ENCODE data around the gene TARBP2.
"Not testable (repeated sequence)": the region's sequence is repeated elsewhere in the genome, so short reads cannot be mapped to it uniquely, and the experiment has no call there.

The TARBP2 gene

DNA sequence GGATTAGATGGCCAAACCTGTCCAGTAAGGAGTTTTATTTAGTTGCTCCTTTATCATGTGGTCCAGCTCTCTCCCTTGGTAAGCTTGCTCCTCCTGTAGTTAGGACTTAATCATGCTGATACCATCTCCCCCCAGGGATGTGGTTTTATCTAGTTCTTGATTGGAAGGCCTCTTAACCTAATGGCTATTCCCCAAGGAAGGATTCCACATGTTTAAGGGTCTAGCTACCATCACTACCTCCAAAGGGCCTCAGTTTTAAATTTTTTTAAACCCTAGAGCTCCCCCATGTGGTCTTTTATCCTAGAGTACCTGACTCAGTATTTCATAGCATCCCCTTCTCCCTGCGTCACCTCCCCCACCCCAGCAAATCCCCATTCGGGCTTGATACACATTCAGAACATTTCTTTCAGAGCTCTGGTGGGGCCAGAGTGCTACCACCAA lies 24.3 kb upstream of the TARBP2 start:
- no peak for FAIRE-seq

DNA sequence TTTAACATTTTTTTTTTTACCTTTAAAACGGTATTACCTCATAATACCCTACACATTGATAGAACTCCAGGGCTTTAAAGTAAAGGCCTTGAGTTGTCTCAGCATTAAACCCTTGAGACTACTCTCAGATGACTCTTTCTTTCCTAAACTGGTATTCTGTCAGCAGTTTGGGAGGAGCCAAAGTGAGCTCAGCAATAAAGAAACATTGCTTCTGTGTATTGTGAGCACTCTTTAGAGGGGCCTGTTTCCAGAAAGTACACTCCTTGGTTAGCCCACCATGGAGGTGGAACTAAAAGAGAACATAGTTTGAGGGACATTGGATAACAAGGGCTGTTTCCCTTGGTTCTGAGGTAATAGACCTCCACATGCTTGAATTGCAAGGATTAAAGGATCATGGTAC lies 22.2 kb upstream of the TARBP2 start:
- FAIRE-seq: no peak

DNA sequence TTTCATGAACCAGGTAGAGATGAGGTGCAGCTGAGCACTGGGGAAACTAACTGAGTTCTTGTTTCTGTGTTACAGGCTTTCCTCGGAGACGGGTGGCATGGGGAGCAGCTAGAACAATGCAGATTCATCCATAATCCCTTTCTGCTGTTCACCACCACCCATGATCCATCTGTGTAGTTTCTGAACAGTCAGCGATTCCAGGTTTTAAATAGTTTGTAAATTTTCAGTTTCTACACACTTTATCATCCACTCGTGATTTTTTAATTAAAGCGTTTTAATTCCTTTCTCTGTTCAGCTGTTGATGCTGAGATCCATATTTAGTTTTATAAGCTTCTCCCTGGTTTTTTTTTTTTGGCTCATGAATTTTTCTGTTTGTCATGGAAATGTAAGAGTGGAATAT lies 21.8 kb upstream of the TARBP2 start:
- FAIRE-seq: no peak

DNA sequence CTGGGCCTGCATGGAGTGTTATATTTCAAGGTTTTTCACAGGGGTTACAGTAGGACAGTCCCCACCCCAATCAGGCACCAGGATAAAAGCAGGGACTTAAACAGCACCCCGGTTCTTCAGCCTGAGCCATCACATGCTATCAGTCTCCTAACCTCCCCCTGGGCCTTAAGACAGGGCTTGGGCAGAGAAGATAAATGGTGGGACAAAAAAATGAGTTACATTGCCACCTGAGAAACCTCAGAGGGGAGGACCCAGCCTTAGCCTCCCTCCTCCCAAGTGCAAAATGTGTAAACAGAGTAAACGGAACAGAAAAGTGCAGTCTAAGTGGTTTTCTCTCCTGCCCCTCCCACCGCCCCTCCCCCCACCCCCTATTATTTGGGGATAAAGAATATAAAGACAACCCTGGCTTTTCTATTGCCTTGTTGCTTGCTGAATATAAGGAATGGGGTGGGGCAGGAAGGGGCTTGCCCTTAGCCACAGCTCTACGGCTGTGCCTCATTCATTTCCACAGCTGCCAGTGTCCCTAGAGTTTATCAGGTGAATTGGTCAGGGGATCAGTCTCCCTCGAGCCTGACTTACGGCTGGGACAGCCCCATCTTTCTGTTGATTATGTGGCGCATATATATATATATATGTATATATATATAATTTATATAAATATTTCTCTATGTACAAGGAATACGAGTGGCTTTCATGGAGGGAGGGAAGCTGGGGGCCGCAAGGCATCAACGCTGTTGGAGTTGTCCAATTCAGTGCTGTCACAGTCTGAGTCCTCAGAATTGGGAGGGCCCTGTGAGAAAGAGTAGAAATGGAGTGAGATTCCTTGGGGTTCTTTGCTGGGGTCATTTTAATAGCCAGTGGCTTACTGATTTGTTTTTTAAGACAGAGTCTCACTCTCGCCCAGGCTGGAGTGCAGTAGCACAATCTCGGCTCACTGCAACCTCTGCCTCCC lies 20.3 kb upstream of the TARBP2 start:
- no peak for FAIRE-seq

DNA sequence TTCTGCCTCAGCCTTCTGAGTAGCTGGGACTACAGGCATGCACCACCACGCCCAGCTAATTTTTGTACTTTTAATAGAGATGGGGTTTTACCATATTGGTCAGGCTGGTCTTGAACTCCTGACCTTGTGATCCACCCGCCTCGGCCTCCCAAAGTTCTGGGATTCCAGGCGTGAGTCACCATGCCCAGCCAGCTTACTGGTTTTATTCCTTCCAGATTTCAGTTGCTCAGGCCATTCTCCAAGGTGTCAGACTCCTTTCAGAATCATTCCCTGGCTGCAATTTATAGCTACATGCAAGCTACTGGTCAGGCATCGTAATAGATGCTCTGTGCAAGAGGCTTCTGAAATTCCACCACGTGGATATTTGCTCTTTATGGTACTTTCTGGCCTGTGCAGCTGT lies 19.6 kb upstream of the TARBP2 start:
- not testable (repeated sequence) for FAIRE-seq

GRCh38 chr12:53481939-53482586 lies 19.0 kb upstream of the TARBP2 start:
- no peak for FAIRE-seq

- no peak for FAIRE-seq
Observed at GRCh38 chr12:53482626-53483168, 18.4 kb upstream of the TARBP2 start.

DNA sequence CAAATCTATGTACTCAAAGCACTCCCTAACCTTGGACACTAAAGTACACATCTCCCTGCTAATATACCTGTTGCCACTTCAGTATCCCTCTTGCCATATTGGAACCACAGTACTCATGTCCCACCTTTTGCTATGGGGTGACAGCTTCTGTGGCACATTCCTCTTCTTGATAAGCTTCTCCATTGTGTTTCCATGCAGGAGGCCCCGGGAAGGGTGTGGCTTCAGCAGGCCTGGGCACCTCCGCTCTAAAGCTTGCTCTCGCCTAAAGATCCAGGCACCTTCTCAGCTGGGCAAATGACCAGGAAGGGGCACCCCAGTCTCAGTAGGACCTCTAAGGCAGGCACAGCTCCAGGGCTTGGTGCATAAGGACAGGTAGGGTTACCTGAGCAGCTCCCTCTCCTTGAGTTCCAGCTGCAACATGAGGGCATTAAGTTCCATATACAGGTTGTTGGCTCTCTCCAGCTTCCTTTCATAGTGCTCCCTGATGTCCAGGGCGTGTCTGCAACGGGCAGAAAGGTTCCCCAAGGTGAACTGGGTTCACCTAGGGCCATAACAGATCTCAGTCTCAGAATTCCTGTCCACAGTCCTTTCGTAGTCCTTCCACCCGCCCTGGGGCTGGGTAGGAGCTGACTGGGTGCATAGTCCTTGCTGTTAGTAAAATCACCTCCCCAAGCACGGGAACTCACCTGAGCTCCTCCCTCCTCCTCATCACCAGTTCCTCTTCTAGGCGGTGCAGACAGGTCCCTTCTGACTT lies 17.7 kb upstream of the TARBP2 start:
- no peak for FAIRE-seq

GRCh38 chr12:53483979-53484377 lies 17.1 kb upstream of the TARBP2 start:
- FAIRE-seq: no peak

DNA sequence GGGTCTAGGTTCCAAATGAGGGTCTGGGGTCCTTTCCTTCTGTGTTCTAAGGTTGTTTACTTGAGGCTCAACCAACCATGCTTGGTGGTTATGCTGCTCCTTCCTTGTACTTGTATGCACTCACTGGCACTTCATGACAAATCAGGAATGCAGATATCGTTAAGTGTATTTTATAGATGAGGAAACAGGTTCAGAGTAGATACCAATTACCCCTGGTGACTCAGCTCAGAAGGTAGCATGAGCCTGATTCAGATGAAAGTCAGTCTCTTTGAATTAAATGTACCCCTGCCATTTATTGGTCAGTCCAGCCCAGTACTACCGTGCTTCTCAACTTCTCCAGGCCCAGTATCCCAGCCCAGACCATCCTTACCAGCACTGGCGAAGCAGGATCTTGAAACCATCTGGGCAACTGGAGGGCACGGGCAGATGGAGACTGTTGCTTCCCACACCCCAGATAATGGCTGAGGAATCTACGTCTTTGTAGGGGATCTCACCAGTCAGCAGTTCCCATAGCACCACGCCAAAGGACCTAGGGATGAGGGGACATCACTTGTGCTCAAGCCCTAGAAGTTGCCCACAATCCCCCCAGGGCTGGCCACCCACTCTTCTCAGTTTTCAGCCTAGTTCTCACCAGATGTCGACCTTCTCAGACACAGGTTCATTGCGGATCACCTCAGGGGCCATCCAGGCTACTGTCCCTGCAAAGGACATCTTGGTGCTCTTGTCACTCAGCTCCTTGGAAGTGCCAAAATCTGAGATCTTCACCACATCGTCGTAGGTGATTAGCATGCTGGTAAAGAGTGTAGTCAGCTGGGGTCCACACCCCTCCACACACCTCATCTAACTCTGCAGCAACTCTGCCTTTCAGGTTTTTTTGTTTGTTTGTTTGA lies 16.2 kb upstream of the TARBP2 start:
- FAIRE-seq: no peak

- no peak for FAIRE-seq
Observed at GRCh38 chr12:53485955-53486735, 14.9 kb upstream of the TARBP2 start.

DNA sequence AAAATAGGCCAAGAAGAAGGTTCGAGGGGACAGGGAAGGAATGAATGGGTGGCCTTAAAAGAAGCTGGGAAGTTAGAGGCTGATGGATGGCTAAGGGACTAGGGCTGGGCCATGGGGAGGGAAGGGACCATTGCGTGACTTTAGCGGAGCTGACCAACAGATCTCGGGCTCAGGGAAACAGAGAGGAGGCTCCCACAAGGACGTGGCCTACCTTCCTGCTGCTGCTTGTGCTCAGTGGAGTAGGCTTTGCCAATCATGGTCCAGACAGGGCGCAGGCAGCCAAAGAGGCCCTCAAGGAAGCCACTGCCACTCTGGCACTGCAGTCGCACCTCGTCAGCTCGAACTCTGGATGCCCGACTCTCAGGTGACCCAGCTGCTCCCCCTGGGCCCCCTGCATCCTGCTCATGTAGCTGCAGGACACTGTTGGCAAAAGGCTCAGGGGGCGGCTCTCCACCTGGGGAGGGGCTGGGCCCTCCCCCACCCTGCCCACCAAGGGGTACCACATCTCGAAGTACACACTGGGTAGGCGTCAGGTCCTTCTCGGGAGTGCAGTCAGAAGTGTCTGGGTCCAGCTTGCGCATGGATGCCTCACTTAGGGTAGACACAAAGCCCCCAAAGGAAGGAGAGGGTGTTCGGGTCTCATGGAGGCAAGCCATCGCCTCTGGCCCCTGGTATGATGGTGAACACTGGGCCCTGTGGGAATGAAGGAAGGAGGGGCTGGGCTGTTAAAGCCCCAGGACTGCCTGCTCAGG lies 14.2 kb upstream of the TARBP2 start:
- no peak for FAIRE-seq

- no peak for FAIRE-seq
Observed at GRCh38 chr12:53489242-53489864, 11.7 kb upstream of the TARBP2 start.

DNA sequence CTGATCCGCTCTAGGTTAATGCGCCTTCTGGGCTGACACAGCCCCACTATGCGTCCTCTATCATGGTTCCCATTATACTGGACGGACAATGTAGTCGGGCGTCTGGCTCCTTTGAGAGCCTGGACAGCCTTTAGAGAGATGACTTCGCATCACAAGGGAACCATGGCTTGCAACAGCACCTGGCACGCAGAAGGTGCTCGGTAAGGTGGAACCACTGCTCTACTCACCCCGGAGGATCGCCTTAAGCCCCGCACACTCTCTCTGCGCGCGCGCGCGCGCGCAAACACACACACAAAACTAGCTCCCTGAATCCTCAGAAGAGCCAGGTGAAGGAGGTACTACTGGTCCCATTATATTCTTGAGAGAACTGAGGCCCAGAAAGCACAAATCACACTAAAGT lies 8.9 kb upstream of the TARBP2 start:
- no peak for FAIRE-seq

DNA sequence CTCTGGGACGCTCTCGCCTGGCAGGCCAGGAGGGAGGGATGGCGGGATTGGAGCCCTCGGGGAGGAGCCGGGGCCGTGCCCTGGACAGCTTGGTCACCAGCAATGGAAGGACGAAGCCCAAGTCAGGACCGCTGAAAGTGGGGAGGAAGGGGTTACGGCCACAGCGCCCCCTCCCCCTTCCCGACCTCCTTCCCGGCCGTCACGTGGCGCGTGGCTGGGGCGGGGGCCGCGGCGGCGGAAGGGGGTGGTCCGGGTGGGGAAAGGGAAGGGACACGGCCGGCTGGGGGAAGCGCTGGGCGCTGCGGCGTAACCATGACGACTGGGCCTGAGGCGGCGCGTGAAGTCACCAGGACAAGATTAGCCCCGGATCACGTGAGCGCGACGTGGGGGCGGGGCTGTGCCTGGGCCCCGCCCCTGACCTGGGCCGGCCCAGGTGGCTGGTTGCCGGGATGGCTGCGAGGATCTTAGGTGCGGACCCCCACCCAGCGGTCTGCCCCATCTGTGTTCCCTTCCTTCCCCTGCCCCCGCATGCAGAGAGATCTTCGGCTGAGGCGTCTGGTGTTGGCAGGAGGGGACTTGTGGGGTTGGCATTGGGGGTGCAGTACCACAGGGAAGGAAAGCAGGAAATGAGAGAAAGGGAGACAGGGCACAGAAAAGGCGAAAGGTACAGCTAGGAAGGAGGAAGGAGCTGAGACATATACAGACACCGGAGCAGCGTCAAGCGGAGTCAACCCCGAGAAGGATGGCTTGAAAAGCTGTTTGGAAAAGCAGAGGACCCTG lies 8.1 kb upstream of the TARBP2 start:
- no peak for FAIRE-seq

- FAIRE-seq: no peak
Observed at GRCh38 chr12:53493610-53494391, 7.3 kb upstream of the TARBP2 start.

GRCh38 chr12:53495903-53496751 lies 5.0 kb upstream of the TARBP2 start:
- no peak for FAIRE-seq

DNA sequence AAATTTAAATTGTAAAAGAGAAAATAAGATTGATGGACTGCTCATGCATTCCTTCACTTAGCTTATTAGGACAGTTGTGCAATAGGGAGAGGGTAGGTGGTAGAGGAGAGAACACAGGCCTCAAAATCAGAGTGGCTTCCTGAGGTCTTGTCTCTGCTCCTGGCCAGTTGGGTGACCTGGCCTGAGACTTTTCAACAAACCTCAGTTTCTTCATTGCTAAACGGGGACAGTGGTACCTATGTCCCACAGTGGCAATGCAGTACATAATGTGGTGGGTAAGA lies 4.4 kb upstream of the TARBP2 start:
- FAIRE-seq: no peak
